ENCODE data around the gene ERGIC1. TPM values are rescaled to one million over a fixed set of nuclear protein-coding genes. Genes with fewer than 3 reads are reported as not detected.

The ERGIC1 gene
- total and polyA plus RNA-seq, 10 of the 15 experiments (the other 5 are each of a cell fraction or from before 2014, with no cell fraction given), result 8.8 to 104 (median 76.3) TPM

DNA sequence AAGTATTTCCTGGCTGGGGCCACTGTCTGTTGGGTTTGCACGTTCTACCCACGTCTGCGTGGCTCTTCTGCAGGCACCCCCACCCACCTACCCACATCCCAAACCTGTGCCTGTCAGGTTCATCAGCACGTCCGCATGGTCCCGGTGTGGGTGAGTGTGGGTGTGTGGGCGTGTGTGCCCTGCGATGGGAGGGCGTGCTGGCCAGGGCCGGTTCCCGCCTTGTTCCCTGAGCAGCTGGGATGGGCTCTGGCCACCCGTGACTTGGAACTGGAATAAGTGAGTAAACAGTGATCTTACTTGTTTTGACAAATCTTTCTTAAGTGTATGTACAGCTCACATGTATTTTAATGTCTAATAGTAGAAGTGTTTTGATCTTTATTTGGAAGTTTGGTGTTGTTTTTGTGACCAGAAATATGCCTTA is 20.4 kb downstream of the ERGIC1 start:
- H3K9ac ChIP-seq (ENCODE audit: control insufficient read depth, insufficient read depth, low read length), result no peak overlapping the region
- 92% methylated on average over 12 of the region's 12 CpGs for WGBS (ENCODE audit: insufficient coverage, insufficient replicate concordance, low lambda C conversion rate, missing lambda C conversion rate)
- no peak overlapping the region for H3K4me3 ChIP-seq
- no peak for ATAC-seq
- FAIRE-seq, result no peak
- ChIA-PET SMC1A (ENCODE audit: uncharacterized antibody, unreplicated experiment) (interaction anchor here (0.6 to 1.5 kb wide), 2 partner anchors 15 to 102 kb away, joined by 3 read pairs; no protein-coding TSS in a partner anchor), POLR2A (no interaction called here), CTCF (no interaction called here), RAD21 (ENCODE audit: unreplicated experiment) (no interaction called here)
- H3K79me2 ChIP-seq (ENCODE audit: control insufficient read depth, insufficient read depth, low read length), result peaks cover 20% of the 10 kb centered on the region
- H3K27me3 ChIP-seq (replicated peaks in 1 of 2; ENCODE audit: control insufficient read depth in 2 of 2, insufficient read depth in 2 of 2, low read length in 1 of 2), result no peaks in the 10 kb centered on the region
- no peaks in the 10 kb centered on the region for H4K20me1 ChIP-seq (ENCODE audit: control insufficient read depth, insufficient read depth)
- no TSS peak for BruUV-seq (replicated peaks)
- peaks cover 14% of the 10 kb centered on the region for H3K4me1 ChIP-seq (ENCODE audit: control insufficient read depth, insufficient read depth, low read length)
- no peak overlapping the region for H3K27ac ChIP-seq (ENCODE audit: control insufficient read depth, insufficient read depth)
- H3K9me3 ChIP-seq (replicated peaks; ENCODE audit: control insufficient read depth, insufficient read depth, low read length), result no peaks in the 10 kb centered on the region
- no peak overlapping the region for H2AFZ ChIP-seq (ENCODE audit: control insufficient read depth, low read depth, low read length)
- DNase-seq (ENCODE audit: low read depth, low spot score), result no peak
- H3K36me3 ChIP-seq (ENCODE audit: control insufficient read depth in 2 of 2, insufficient read depth in 2 of 2, low read length in 1 of 2), result peaks cover 0 to 6% of the 10 kb centered on the region in 2 experiments; a peak in 2 of 4 replicates
- intact Hi-C loops (cut with micrococcal nuclease; ENCODE audit: unreplicated experiment) (no loop called here), in situ Hi-C loops (cut with MboI) (no loop called here)
- no peak overlapping the region for H3K4me2 ChIP-seq (ENCODE audit: control insufficient read depth, insufficient read depth)
- TF ChIP-seq NR2C1 (IDR thresholded peaks at IDR 0.05) (no peak), ZNF24 (IDR thresholded peaks at IDR 0.05) (no peak), STAT1 (conservative IDR thresholded peaks at IDR 0.05) (no peak), SUZ12 (IDR thresholded peaks at IDR 0.05; ENCODE audit: unreplicated experiment) (no peak), ZNF622 (IDR thresholded peaks at IDR 0.05) (no peak), BHLHE40 (IDR thresholded peaks at IDR 0.05; ENCODE audit: borderline replicate concordance in 1 of 2, low read depth in 2 of 2, low read length in 1 of 2) (no peak), BCL11A (IDR thresholded peaks at IDR 0.05; ENCODE audit: low read depth, low read length) (no peak), MXI1 (IDR thresholded peaks at IDR 0.05; ENCODE audit: low read depth, low read length) (no peak), MEF2A (IDR thresholded peaks at IDR 0.05; ENCODE audit: insufficient read depth, low read depth, low read length) (no peak), RAD21 (IDR thresholded peaks at IDR 0.05; ENCODE audit: insufficient read depth, low read depth, low read length) (no peak), CHD2 (IDR thresholded peaks at IDR 0.05; ENCODE audit: borderline replicate concordance, low read depth, low read length) (no peak), SIN3A (IDR thresholded peaks at IDR 0.05; ENCODE audit: low read depth, low read length) (no peak), CBFB (IDR thresholded peaks at IDR 0.05; ENCODE audit: low read depth) (no peak), SRF (IDR thresholded peaks at IDR 0.05; ENCODE audit: low read depth in 2 of 2, low read length in 2 of 2) (no peak), GABPA (IDR thresholded peaks at IDR 0.05; ENCODE audit: low read depth) (no peak)
- TF ChIP-seq, protein P1, sequence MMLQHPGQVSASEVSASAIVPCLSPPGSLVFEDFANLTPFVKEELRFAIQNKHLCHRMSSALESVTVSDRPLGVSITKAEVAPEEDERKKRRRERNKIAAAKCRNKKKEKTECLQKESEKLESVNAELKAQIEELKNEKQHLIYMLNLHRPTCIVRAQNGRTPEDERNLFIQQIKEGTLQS (IDR thresholded peaks at IDR 0.05; ENCODE audit: borderline replicate concordance, extremely low read depth, low read depth, low read length), result no peak
- TF ChIP-seq, protein P2, sequence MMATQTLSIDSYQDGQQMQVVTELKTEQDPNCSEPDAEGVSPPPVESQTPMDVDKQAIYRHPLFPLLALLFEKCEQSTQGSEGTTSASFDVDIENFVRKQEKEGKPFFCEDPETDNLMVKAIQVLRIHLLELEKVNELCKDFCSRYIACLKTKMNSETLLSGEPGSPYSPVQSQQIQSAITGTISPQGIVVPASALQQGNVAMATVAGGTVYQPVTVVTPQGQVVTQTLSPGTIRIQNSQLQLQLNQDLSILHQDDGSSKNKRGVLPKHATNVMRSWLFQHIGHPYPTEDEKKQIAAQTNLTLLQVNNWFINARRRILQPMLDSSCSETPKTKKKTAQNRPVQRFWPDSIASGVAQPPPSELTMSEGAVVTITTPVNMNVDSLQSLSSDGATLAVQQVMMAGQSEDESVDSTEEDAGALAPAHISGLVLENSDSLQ (IDR thresholded peaks at IDR 0.05), result no peak
- TF ChIP-seq, protein P3, sequence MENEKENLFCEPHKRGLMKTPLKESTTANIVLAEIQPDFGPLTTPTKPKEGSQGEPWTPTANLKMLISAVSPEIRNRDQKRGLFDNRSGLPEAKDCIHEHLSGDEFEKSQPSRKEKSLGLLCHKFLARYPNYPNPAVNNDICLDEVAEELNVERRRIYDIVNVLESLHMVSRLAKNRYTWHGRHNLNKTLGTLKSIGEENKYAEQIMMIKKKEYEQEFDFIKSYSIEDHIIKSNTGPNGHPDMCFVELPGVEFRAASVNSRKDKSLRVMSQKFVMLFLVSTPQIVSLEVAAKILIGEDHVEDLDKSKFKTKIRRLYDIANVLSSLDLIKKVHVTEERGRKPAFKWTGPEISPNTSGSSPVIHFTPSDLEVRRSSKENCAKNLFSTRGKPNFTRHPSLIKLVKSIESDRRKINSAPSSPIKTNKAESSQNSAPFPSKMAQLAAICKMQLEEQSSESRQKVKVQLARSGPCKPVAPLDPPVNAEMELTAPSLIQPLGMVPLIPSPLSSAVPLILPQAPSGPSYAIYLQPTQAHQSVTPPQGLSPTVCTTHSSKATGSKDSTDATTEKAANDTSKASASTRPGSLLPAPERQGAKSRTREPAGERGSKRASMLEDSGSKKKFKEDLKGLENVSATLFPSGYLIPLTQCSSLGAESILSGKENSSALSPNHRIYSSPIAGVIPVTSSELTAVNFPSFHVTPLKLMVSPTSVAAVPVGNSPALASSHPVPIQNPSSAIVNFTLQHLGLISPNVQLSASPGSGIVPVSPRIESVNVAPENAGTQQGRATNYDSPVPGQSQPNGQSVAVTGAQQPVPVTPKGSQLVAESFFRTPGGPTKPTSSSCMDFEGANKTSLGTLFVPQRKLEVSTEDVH (IDR thresholded peaks at IDR 0.05; ENCODE audit: low read depth, partially characterized antibody), result no peak
- TF ChIP-seq, protein P4, sequence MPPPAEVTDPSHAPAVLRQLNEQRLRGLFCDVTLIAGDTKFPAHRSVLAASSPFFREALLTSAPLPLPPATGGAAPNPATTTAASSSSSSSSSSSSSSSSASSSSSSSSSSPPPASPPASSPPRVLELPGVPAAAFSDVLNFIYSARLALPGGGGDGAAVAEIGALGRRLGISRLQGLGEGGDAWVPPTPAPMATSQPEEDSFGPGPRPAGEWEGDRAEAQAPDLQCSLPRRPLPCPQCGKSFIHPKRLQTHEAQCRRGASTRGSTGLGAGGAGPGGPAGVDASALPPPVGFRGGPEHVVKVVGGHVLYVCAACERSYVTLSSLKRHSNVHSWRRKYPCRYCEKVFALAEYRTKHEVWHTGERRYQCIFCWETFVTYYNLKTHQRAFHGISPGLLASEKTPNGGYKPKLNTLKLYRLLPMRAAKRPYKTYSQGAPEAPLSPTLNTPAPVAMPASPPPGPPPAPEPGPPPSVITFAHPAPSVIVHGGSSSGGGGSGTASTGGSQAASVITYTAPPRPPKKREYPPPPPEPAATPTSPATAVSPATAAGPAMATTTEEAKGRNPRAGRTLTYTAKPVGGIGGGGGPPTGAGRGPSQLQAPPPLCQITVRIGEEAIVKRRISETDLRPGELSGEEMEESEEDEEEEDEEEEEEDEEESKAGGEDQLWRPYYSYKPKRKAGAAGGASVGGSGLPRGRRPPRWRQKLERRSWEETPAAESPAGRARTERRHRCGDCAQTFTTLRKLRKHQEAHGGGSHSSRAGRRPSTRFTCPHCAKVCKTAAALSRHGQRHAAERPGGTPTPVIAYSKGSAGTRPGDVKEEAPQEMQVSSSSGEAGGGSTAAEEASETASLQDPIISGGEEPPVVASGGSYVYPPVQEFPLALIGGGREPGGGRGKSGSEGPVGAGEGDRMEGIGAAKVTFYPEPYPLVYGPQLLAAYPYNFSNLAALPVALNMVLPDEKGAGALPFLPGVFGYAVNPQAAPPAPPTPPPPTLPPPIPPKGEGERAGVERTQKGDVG (CRISPR knock-in tag; IDR thresholded peaks at IDR 0.05), result no peak
